ENCODE measurements around the gene ABCB8. TPM values are rescaled to one million over a fixed set of nuclear protein-coding genes. Genes with fewer than 3 reads are reported as not detected.

The ABCB8 gene
- total and polyA plus RNA-seq, 2 of the 8 experiments (the other 6 are each of a cell fraction or from before 2014, with no cell fraction given): 17.7 to 27.0 TPM

- TF ChIP-seq TEAD4 (IDR thresholded peaks at IDR 0.05; ENCODE audit: low read depth, low read length): peak; percentile 88
- peak; percentile 67; the same call in 1 of the 2 replicates for TF ChIP-seq KDM5A (IDR thresholded peaks at IDR 0.05; ENCODE audit: low read length)
- TF ChIP-seq EP300 (IDR thresholded peaks at IDR 0.05; ENCODE audit: borderline replicate concordance in 1 of 2, low read depth in 2 of 2, low read length in 2 of 2): no peak
- peak; percentile 94 for TF ChIP-seq CHD2 (IDR thresholded peaks at IDR 0.05; ENCODE audit: low read length)
- no peak for TF ChIP-seq SUZ12 (IDR thresholded peaks at IDR 0.05; ENCODE audit: low read length)
- no peak for TF ChIP-seq JUN (IDR thresholded peaks at IDR 0.05; ENCODE audit: low read depth, low read length)
- TF ChIP-seq RAD21 (IDR thresholded peaks at IDR 0.05 in 1 of 2, conservative IDR thresholded peaks at IDR 0.05 in 1 of 2; ENCODE audit: low read depth in 2 of 2, low read length in 2 of 2): peak; percentile 21 to 51; a peak in 3 of 4 replicates
- TF ChIP-seq CHD1 (IDR thresholded peaks at IDR 0.05; ENCODE audit: low read depth, low read length): no peak
- no peak for TF ChIP-seq GTF2F1 (IDR thresholded peaks at IDR 0.05; ENCODE audit: borderline replicate concordance, low read depth, low read length)
- TF ChIP-seq TCF12 (IDR thresholded peaks at IDR 0.05; ENCODE audit: low read depth, low read length): 0 out of 2 replicates have a peak, but pooled peaks have one; percentile 71
- no peak for TF ChIP-seq NRF1 (IDR thresholded peaks at IDR 0.05; ENCODE audit: low read depth, low read length)
- no peak for TF ChIP-seq RXRA (IDR thresholded peaks at IDR 0.05; ENCODE audit: insufficient read depth, low read depth, low read length)
- peak; percentile 35; the same call in 1 of the 2 replicates for TF ChIP-seq E2F6 (IDR thresholded peaks at IDR 0.05)
- TF ChIP-seq SP4 (IDR thresholded peaks at IDR 0.05; ENCODE audit: low read length): peak; percentile 49
- TF ChIP-seq BCL11A (IDR thresholded peaks at IDR 0.05; ENCODE audit: low read depth in 2 of 2, low read length in 2 of 2): no peak
- TF ChIP-seq CBX5 (IDR thresholded peaks at IDR 0.05; ENCODE audit: low read depth, low read length): no peak
- no peak for TF ChIP-seq SIRT6 (IDR thresholded peaks at IDR 0.05; ENCODE audit: low read length)
- no peak for TF ChIP-seq HDAC2 (IDR thresholded peaks at IDR 0.05; ENCODE audit: borderline replicate concordance in 1 of 2, low read depth in 2 of 2, low read length in 2 of 2)
- TF ChIP-seq GABPA (IDR thresholded peaks at IDR 0.05; ENCODE audit: borderline replicate concordance, insufficient read depth, low read length): no peak
- TF ChIP-seq KDM4A (IDR thresholded peaks at IDR 0.05; ENCODE audit: low read depth, low read length, severe bottlenecking): peak; percentile 55
- peak; percentile 36; the same call in 1 of the 2 replicates for TF ChIP-seq TBP (IDR thresholded peaks at IDR 0.05; ENCODE audit: low read depth, low read length)
- no peak for TF ChIP-seq FOSL1 (IDR thresholded peaks at IDR 0.05; ENCODE audit: insufficient read depth, low read depth, low read length)
- no peak for TF ChIP-seq YY1 (IDR thresholded peaks at IDR 0.05; ENCODE audit: low read depth, low read length)
Observed at GRCh38 chr7:151028131-151028947, at the start of gene ABCB8 (continued).
